ELF-1 (cell line): ENCODE data around the gene PEMT.
"Not testable (repeated sequence)": the region's sequence is repeated elsewhere in the genome, so short reads cannot be mapped to it uniquely, and the experiment has no call there.

ENCODE experiments used
- DNase-seq: peaks from one replicate; pipeline ENCODE4 v3.0.0-alpha.2; 2016; ENCODE audit warnings: low read depth, low spot score

PEMT gene

GRCh38 chr17:17591355-17592298 is at the start of gene PEMT:
Gene PEMT (minus strand): TSS chr17:17591708. CDS start chr17:17591626, 82 bp downstream.
- DNase-seq = peak; percentile 99

GRCh38 chr17:17639661-17640270 is 48.3 kb upstream of the PEMT start:
- not testable (repeated sequence) for DNase-seq

- no peak for DNase-seq
Measured at GRCh38 chr17:17638467-17638866, 47.0 kb upstream of the PEMT start.

GRCh38 chr17:17636272-17636885 is 44.9 kb upstream of the PEMT start:
- no peak for DNase-seq

- DNase-seq = not testable (repeated sequence)
Measured at GRCh38 chr17:17635537-17636271, 44.2 kb upstream of the PEMT start.

GRCh38 chr17:17635126-17635525 is 43.6 kb upstream of the PEMT start:
- DNase-seq = no peak

- no peak for DNase-seq
Measured at GRCh38 chr17:17633310-17633709, 41.8 kb upstream of the PEMT start.

GRCh38 chr17:17632690-17633089 is 41.2 kb upstream of the PEMT start:
- not testable (repeated sequence) for DNase-seq

- DNase-seq = peak; percentile 35
Measured at GRCh38 chr17:17628388-17629008, 37.0 kb upstream of the PEMT start.

GRCh38 chr17:17626840-17627239 is 35.3 kb upstream of the PEMT start:
- DNase-seq = no peak

GRCh38 chr17:17626151-17626805 is 34.8 kb upstream of the PEMT start:
- DNase-seq = peak; percentile 67

GRCh38 chr17:17624741-17625140 is 33.2 kb upstream of the PEMT start:
- no peak for DNase-seq

GRCh38 chr17:17623904-17624303 is 32.4 kb upstream of the PEMT start:
- DNase-seq = no peak

GRCh38 chr17:17621254-17621653 is 29.7 kb upstream of the PEMT start:
- no peak for DNase-seq

GRCh38 chr17:17613708-17614114 is 22.2 kb upstream of the PEMT start:
- peak; percentile 83 for DNase-seq

GRCh38 chr17:17612085-17613022 is 20.8 kb upstream of the PEMT start:
- DNase-seq = no peak

- DNase-seq = peak; percentile 62
Measured at GRCh38 chr17:17609121-17609520, 17.6 kb upstream of the PEMT start.

GRCh38 chr17:17606416-17607000 is 15.0 kb upstream of the PEMT start:
- DNase-seq = no peak

GRCh38 chr17:17605729-17606088 is 14.2 kb upstream of the PEMT start:
- no peak for DNase-seq
